ENCODE data around the gene HCRTR1. TPM values are rescaled to one million over a fixed set of nuclear protein-coding genes. Genes with fewer than 3 reads are reported as not detected.

Gene HCRTR1
- total and polyA plus RNA-seq, 2 of the 8 experiments (the other 6 are each of a cell fraction or from before 2014, with no cell fraction given), result 0.35 to 0.39 TPM

- TF ChIP-seq PHF8 (conservative IDR thresholded peaks at IDR 0.05; ENCODE audit: low read depth, low read length) (no peak), EP300 (IDR thresholded peaks at IDR 0.05; ENCODE audit: borderline replicate concordance in 1 of 2, low read depth in 2 of 2, low read length in 2 of 2) (no peak), YY1 (IDR thresholded peaks at IDR 0.05; ENCODE audit: low read depth, low read length) (no peak), CTCF (IDR thresholded peaks at IDR 0.05; ENCODE audit: control extremely low read depth in 1 of 3, insufficient read depth in 1 of 3, low read depth in 1 of 3, low read length in 3 of 3) (no peak), CHD7 (IDR thresholded peaks at IDR 0.05; ENCODE audit: insufficient replicate concordance, low read length) (no peak), CTBP2 (IDR thresholded peaks at IDR 0.05; ENCODE audit: borderline replicate concordance, insufficient read depth, insufficient read length, low read length) (no peak), CHD1 (IDR thresholded peaks at IDR 0.05; ENCODE audit: low read depth, low read length) (no peak)
Observed at GRCh38 chr1:31675161-31675560, 57.7 kb downstream of the HCRTR1 start (continued).
